ENCODE data around the gene CCL4. TPM values are rescaled to one million over a fixed set of nuclear protein-coding genes. Genes with fewer than 3 reads are reported as not detected.
"Not testable (repeated sequence)": the region's sequence is repeated elsewhere in the genome, so short reads cannot be mapped to it uniquely, and the experiment has no call there.

CCL4 gene
- total RNA-seq, 4 donors from 2014 or later, result 1.1 to 1.5 TPM; not detected in 2

DNA sequence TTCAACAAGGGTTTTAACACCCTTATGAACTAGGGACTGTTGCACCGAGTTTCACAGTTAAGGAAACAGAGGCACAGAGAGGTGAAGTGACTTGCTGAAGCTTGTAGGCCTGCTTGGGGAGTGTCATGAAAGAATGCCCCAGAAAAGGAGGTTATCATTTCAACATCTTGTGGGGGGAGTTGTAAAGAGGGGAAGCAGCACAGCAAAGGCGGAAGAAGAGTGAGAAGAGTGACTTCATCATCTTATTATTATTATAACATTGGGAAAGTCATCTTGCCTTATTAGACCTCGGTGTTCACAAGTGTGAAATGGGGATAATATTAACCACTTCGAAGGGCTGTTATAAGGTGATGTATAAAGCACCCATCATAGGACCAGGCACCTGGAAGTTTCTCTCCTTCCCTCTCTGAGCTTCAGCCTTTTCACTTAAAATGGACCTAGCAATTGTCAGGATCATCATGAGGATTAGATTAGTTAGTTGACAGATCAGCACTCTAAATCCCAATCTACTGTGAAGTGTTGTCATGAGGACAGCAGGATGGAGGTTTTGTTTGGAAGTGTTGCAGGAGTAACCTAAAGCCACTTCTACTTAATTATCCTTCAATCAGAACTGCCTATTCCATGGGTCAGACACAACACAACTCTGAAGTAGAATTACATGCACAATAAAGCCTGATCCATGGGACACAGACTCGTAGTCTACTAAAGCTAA, 2.3 kb downstream of the CCL4 start:
- DNase-seq, result no peak
- no peaks in the 10 kb centered on the region for H3K36me3 ChIP-seq
- H3K27ac ChIP-seq, result peak overlapping the region in 1 of 4 donors; percentile 18
- H3K4me3 ChIP-seq, result no peak overlapping the region
- no peaks in the 10 kb centered on the region for H3K27me3 ChIP-seq
- H3K4me1 ChIP-seq, result peaks cover 0 to 8% (median 0%) of the 10 kb centered on the region in 4 donors
- no peaks in the 10 kb centered on the region for H3K9me3 ChIP-seq
- TF ChIP-seq, protein P1, sequence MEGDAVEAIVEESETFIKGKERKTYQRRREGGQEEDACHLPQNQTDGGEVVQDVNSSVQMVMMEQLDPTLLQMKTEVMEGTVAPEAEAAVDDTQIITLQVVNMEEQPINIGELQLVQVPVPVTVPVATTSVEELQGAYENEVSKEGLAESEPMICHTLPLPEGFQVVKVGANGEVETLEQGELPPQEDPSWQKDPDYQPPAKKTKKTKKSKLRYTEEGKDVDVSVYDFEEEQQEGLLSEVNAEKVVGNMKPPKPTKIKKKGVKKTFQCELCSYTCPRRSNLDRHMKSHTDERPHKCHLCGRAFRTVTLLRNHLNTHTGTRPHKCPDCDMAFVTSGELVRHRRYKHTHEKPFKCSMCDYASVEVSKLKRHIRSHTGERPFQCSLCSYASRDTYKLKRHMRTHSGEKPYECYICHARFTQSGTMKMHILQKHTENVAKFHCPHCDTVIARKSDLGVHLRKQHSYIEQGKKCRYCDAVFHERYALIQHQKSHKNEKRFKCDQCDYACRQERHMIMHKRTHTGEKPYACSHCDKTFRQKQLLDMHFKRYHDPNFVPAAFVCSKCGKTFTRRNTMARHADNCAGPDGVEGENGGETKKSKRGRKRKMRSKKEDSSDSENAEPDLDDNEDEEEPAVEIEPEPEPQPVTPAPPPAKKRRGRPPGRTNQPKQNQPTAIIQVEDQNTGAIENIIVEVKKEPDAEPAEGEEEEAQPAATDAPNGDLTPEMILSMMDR (IDR thresholded peaks at IDR 0.05), result no peak
- no peak for TF ChIP-seq POLR2A (IDR thresholded peaks at IDR 0.05)

DNA sequence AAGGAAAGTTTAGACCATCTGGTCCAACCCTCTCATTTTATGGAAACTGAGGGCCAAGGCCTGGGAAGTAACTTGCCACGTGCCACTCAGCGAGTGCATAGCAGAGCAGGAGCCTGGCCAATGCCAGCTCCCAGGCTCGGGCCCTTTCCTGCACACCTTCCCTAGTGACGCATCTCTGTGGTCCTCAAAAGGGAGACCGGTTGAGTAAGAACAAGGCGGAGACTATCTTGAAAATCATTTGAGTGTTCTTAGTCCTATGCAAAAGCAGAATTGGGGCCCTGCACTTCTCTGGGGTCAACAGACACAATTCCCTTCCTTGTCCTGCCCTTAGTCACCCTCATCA, 2.8 kb downstream of the CCL4 start:
- no peaks in the 10 kb centered on the region for H3K36me3 ChIP-seq
- no peak for TF ChIP-seq POLR2A (IDR thresholded peaks at IDR 0.05)
- TF ChIP-seq, protein P1 (IDR thresholded peaks at IDR 0.05), result no peak
- no peak overlapping the region for H3K4me3 ChIP-seq
- no peaks in the 10 kb centered on the region for H3K9me3 ChIP-seq
- DNase-seq, result no peak
- peaks cover 0 to 8% (median 0%) of the 10 kb centered on the region in 4 donors for H3K4me1 ChIP-seq
- no peaks in the 10 kb centered on the region for H3K27me3 ChIP-seq
- H3K27ac ChIP-seq, result peak overlapping the region in 1 of 4 donors; percentile 18

DNA sequence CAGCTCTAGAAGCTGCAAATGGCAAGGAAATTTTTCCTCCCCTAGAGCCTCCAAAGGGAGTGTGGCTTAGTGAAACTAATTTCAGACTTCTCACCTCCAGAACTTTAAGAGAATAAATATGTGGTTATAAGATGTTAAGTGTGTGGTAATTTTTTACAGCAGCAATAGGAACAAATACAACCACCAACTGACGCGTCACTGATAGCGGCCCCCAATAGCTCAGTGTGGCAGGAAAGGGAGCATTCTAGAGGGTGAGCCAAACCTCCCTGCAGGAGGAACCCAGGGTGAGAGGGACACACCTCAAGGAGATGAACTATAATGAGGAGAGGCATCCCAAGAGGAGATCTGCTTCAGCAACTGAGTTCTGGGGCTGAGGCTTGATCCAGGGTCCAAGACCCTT, 4.0 kb downstream of the CCL4 start:
- no peaks in the 10 kb centered on the region for H3K36me3 ChIP-seq
- no peaks in the 10 kb centered on the region for H3K9me3 ChIP-seq
- TF ChIP-seq, protein P1 (IDR thresholded peaks at IDR 0.05), result no peak
- no peak for TF ChIP-seq POLR2A (IDR thresholded peaks at IDR 0.05)
- peak overlapping the region in 3 of 4 donors; percentile 43 to 51 (median 46) for H3K27ac ChIP-seq
- H3K4me1 ChIP-seq, result peaks cover 0 to 6% (median 0%) of the 10 kb centered on the region in 4 donors
- H3K27me3 ChIP-seq, result no peaks in the 10 kb centered on the region
- DNase-seq, result no peak
- no peak overlapping the region for H3K4me3 ChIP-seq

DNA sequence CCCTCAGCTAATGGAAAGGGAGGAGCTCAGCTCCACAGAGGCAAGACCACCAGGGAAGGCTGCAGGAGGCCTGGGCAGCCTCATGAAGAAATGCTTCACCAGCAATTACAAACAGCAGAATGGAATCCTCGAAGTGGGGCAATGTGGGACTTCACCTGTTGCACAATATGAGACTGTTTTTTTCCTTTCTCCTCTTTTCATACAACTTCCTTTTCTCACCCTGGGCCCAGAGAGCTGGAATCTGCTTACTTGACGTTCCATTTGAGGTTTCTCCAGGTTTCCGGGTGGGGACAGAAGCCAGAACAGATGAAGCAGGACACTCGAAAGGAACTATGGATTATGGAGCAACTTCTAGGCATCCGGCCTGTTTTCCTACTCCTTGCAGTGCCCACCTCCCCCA, 4.6 kb downstream of the CCL4 start:
- H3K27me3 ChIP-seq, H3K4me1 ChIP-seq, DNase-seq, H3K9me3 ChIP-seq, H3K4me3 ChIP-seq, H3K36me3 ChIP-seq: not testable (repeated sequence)
- H3K27ac ChIP-seq, result peak overlapping the region in 3 of 4 donors; percentile 43 to 51 (median 46)

DNA sequence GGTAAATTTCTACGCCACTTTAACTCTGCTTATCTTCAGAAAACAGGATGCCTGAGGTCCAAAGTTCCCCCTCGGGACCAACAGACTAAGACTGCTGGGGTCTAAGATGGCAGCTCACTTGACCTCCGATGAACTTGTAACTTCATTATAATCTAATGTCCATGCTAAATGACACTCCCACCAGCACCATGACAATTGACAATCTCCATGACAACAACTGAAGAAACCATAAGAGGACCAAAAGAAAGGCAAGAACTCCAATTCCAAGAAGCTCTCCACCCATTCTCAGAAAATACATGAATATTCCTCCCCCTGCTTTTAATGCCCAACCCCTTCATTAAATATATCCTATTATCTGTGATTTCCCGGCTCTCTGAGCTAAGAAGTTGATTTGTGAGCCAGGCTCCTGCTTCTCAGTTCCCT, 7.5 kb downstream of the CCL4 start:
- H3K4me3 ChIP-seq, result no peak overlapping the region
- no peaks in the 10 kb centered on the region for H3K27me3 ChIP-seq
- DNase-seq, result no peak
- no peaks in the 10 kb centered on the region for H3K36me3 ChIP-seq
- no peak for TF ChIP-seq POLR2A (IDR thresholded peaks at IDR 0.05)
- TF ChIP-seq, protein P1 (IDR thresholded peaks at IDR 0.05), result no peak
- no peaks in the 10 kb centered on the region for H3K9me3 ChIP-seq
- H3K4me1 ChIP-seq, result no peaks in the 10 kb centered on the region
- no peak overlapping the region for H3K27ac ChIP-seq

DNA sequence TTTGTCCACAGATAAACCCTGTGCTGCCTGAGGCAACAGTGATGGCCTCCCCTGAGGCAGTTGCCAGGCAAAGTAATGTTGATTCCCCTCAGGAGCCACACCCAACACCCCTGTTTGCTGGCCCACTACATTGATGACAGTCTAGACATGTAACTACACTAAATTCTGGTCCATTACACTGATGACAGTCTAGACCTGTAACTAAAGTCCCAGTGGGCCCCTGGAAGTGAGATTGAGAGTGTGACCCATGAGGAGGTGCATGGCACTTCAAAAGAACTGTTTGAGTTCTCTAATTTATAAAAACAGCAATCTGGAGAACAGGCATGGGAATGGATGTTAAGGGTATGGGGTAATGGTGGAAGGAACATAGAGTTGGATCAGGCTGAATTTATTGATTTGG, 8.9 kb downstream of the CCL4 start:
- no peaks in the 10 kb centered on the region for H3K27me3 ChIP-seq
- H3K9me3 ChIP-seq, result no peaks in the 10 kb centered on the region
- no peaks in the 10 kb centered on the region for H3K4me1 ChIP-seq
- H3K4me3 ChIP-seq, result no peak overlapping the region
- no peak overlapping the region for H3K27ac ChIP-seq
- H3K36me3 ChIP-seq, result no peaks in the 10 kb centered on the region
- no peak for DNase-seq
- no peak for TF ChIP-seq POLR2A (IDR thresholded peaks at IDR 0.05)
- TF ChIP-seq, protein P1 (IDR thresholded peaks at IDR 0.05), result no peak

DNA sequence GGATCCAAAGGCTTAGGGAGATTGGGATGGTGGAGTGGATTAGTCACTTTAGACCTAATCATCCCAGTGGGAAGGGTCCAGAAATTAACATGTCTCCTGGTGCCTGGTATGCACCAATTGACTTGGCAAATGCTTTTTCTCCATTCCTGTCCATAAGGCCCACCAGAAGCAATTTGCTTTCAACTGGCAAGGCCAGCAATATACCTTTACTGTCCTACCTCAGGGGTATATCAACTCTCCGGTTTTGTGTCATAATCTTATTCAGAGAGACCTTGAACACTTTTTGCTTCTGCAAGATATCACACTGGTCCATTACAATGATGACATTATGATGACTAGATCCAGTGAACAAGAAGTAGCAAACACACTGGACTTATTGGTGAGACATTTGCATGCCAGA, 9.5 kb downstream of the CCL4 start:
- DNase-seq, result not testable (repeated sequence)

DNA sequence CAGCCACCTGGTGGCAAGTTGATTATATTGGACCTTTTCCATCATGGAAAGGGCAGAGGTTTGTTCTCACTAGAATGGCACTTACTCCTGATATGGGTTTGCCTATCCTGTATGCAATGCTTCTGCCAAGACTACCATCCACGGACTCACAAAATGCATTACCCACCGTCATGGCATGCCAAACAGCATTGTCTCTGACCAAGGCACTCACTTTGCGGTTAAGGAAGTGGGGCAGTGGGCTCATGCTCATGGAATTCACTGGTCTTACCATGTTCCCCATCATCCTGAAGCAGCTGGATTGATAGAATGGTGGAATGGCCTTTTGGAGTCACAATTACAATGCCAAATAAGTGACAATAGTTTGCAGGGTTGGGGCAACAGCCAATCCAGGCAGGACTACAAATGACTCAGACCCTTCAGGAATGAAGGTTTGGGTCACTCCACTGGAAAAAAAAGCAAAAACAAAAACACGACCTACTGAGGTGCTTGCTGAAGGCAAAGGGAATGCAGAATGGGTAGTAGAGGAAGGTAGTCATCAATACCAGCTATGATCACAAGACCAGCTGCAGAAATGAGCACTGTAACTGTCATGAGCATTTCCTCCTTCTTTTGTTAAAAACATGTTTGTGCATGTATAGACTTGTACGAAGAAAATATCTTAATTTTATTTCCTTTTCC, 11.5 kb downstream of the CCL4 start:
- not testable (repeated sequence) for H3K36me3 ChIP-seq, H3K4me1 ChIP-seq, DNase-seq, H3K9me3 ChIP-seq, H3K27ac ChIP-seq, H3K27me3 ChIP-seq, H3K4me3 ChIP-seq

More for the DNA sequence above, 9.5 kb downstream of the CCL4 start:
- H3K27ac ChIP-seq, H3K4me3 ChIP-seq, H3K36me3 ChIP-seq, H3K27me3 ChIP-seq, H3K9me3 ChIP-seq, H3K4me1 ChIP-seq: not testable (repeated sequence)

DNA sequence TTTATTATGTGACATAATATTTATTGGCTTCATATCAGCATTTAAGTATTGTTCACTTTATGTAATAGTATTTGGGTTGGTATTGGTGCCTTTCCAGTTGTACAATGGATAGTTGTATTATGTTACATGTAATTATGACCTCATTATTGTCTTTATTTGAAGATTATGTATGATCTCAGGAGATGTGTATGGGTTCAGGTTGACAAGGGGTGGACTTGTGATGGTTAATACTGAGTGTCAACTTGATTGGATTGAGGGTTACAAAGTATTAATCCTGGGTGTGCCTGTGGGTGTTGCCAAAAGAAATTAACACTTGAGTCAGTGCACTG, 12.0 kb downstream of the CCL4 start:
- H3K36me3 ChIP-seq, DNase-seq, H3K4me1 ChIP-seq: not testable (repeated sequence)

More for the DNA sequence above, 12.0 kb downstream of the CCL4 start:
- H3K9me3 ChIP-seq, H3K27ac ChIP-seq, H3K4me3 ChIP-seq, H3K27me3 ChIP-seq: not testable (repeated sequence)
